Stimulated activated CD4-positive, alpha-beta T cell treated with anti-CD3 and anti-CD28 coated beads, TNF-alpha, amount 100 ng/mL, for 1 hour (primary cell): Measurements from ENCODE around the gene SPINK5.

ENCODE experiments used
- DNase-seq, 3 donors: peaks; one replicate each; pipeline ENCODE4 v3.0.0-alpha.2; 2020; ENCODE audit warnings: low read depth in 3 of 3, low spot score in 1 of 3

The SPINK5 gene

DNA sequence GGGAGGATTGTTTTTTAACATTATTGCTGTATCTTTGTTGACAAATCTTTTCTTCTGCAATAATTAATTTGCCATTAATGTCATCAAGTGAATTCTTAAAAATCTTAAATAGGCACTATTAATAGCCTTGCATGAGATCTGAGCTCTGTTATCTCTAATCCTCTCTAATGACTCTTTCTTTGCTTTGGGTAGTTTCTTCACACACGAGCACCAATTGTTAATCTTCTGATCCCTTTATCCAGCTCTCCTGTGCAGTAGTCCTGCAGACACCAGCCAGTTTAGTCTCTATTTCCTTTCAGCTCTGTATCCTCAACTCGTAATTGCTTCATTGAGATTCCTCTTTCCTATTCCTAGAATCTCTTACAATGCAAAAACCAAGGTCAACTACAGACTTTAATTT is 112.7 kb downstream of the SPINK5 start:
- DNase-seq = no peak

DNA sequence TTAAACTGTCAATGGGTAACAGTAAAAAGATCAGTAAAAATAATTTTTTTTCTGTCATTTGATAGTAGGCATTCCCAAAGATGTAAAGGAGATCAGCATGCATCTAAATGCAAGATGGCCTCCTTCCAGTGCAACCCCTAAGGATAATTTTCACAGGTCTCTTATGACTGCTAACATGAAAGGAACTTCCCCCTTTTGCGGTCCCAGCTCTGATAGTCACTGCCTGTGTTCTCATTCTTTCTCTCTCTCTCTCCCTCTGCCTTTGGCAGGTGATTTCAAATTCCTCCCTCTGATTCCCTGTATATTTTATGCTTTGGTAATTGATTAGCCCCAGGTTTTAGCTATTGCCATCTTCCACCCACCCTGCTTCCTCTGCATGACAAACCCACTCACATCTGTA is 113.4 kb downstream of the SPINK5 start:
- DNase-seq = no peak

DNA sequence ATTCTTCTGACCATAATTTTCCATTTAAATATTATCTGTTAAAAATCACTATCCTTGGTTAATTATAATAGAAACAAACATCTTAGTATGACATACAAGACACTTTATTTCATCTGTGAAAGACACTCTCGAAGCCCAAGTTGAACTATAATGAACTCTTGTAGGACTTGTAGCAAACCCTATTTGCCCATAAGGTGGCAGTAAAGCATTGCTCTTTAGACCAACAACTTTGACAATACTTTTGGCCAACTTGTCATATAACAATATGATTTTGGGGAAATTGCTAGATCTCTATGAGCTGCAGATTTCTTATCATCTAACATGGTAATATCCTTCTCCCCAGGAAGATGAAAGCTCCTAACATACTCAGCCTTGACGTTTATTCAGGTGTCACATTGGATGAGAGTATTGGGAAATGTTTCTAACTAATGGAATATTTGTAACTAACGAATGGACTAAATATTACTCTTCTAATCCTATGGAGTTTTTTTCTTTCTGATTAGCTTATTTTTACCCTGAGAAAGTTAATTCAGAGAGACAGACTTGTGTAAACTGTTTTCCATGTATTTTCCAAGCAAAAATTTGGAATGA is 115.5 kb downstream of the SPINK5 start:
- DNase-seq = no peak

DNA sequence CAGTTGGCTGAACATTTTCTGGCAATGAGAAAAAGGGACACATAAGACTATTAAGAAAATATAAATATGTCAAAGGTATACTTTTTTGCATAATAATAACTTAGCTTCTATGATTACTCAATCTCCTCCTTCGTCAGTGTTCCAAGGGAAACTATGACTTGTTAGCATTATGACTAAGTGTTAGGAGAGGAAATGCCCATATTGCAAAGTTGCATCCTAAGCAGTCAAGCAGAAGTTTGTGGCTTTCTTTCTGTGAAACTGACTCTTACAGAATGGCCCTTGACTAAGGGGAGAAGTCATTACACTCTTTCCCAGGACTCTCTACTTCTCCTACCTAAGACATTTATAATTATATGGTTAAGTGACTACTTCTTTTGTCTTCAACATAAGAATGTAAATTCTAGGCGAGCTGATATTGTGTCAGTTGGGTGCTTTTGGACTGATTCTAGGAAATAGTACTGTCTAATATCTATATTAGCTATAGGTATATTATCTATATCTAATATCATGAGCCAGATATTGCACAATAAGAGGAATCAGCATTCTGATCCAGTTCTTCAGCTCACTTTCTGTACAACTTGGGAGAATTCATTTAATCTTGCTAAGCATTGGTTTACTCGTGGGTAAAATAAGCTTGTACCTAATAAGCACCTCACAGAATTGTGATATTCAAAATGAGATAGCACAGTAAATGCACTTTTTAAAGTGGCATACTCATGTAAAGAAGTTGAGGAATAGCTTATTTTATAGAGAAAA is 122.6 kb downstream of the SPINK5 start:
- DNase-seq = no peak
